Nephron (organoid): Measurements from ENCODE around the gene KIAA0319L.

Experiments used
- H3K27ac Mint-ChIP-seq, 3 experiments: 2 replicates each; pipeline ENCODE4 v1.8.0; 2020; ENCODE audit warnings: mixed read lengths in 3 of 3, mild to moderate bottlenecking in 2 of 3, moderate library complexity in 1 of 3
- H3K27me3 Mint-ChIP-seq: 2 replicates; pipeline ENCODE4 v1.8.0; 2021; ENCODE audit warnings: low read depth, mild to moderate bottlenecking, moderate library complexity, mixed read lengths
- H3K36me3 Mint-ChIP-seq: 2 replicates; pipeline ENCODE4 v1.8.0; 2020; ENCODE audit warnings: low read depth, mixed read lengths
- H3K4me1 Mint-ChIP-seq: 2 replicates; pipeline ENCODE4 v1.8.0; 2020; ENCODE audit warnings: mixed read lengths
- H3K4me3 Mint-ChIP-seq, 3 experiments: 2 replicates each; pipeline ENCODE4 v1.8.0; 2020; ENCODE audit warnings: mild to moderate bottlenecking in 3 of 3, mixed read lengths in 3 of 3, moderate library complexity in 2 of 3
- H3K9me3 Mint-ChIP-seq: 2 replicates; pipeline ENCODE4 v1.8.0; 2020; ENCODE audit warnings: mixed read lengths
- TF ChIP-seq, protein P1 (sequence below), 3 experiments: fragments of 200-600 bp; sonication (generic); IDR thresholded peaks; one replicate each; pipeline ENCODE4 v1.5.0; 2021; ENCODE audit warnings: antibody characterized with exemption in 3 of 3; ENCODE audit not compliant: unreplicated experiment in 3 of 3

Gene KIAA0319L

DNA sequence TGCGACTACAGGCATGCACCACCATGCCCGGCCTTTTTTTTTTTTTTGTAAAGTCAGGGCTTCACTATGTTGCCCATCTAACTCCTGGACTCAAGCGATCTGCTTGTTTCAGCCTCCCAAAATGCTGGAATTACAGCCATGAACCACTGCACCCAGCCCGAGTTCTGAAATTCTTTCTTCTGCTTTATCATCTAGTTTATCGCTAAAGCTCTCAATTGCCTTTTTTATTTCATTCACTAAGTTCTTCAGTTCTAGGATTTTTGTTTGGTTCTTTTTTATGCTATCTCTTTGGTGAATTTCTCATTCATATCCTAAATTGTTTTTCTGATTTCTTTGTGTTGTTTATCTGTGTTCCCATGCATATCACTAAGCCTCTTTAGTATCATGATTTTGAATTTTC is 27.0 kb downstream of the KIAA0319L start:
- peaks cover 42% of the 10 kb centered on the region for H3K9me3 Mint-ChIP-seq
- no peaks in the 10 kb centered on the region for H3K27me3 Mint-ChIP-seq
- TF ChIP-seq, protein P1, sequence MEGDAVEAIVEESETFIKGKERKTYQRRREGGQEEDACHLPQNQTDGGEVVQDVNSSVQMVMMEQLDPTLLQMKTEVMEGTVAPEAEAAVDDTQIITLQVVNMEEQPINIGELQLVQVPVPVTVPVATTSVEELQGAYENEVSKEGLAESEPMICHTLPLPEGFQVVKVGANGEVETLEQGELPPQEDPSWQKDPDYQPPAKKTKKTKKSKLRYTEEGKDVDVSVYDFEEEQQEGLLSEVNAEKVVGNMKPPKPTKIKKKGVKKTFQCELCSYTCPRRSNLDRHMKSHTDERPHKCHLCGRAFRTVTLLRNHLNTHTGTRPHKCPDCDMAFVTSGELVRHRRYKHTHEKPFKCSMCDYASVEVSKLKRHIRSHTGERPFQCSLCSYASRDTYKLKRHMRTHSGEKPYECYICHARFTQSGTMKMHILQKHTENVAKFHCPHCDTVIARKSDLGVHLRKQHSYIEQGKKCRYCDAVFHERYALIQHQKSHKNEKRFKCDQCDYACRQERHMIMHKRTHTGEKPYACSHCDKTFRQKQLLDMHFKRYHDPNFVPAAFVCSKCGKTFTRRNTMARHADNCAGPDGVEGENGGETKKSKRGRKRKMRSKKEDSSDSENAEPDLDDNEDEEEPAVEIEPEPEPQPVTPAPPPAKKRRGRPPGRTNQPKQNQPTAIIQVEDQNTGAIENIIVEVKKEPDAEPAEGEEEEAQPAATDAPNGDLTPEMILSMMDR (IDR thresholded peaks at IDR 0.05; ENCODE audit: unreplicated experiment in 3 of 3) = no peak
- no peak overlapping the region for H3K27ac Mint-ChIP-seq
- H3K36me3 Mint-ChIP-seq = peaks cover 85% of the 10 kb centered on the region
- no peak overlapping the region for H3K4me3 Mint-ChIP-seq
- H3K4me1 Mint-ChIP-seq = no peaks in the 10 kb centered on the region

- H3K27me3 Mint-ChIP-seq = no peaks in the 10 kb centered on the region
- no peak overlapping the region for H3K27ac Mint-ChIP-seq
- TF ChIP-seq, protein P1 (IDR thresholded peaks at IDR 0.05; ENCODE audit: unreplicated experiment in 3 of 3) = no peak
- peaks cover 63% of the 10 kb centered on the region for H3K36me3 Mint-ChIP-seq
- H3K9me3 Mint-ChIP-seq = peaks cover 33% of the 10 kb centered on the region
- no peak overlapping the region for H3K4me3 Mint-ChIP-seq
- H3K4me1 Mint-ChIP-seq = no peaks in the 10 kb centered on the region
Observed at GRCh38 chr1:35524106-35524505, 33.1 kb downstream of the KIAA0319L start.

- Mint-ChIP-seq H3K4me3 (no peak overlapping the region), H3K27me3 (no peaks in the 10 kb centered on the region), H3K27ac (no peak overlapping the region), H3K4me1 (no peaks in the 10 kb centered on the region), H3K9me3 (peaks cover 46% of the 10 kb centered on the region), H3K36me3 (peaks cover 67% of the 10 kb centered on the region)
- TF ChIP-seq, protein P1 (IDR thresholded peaks at IDR 0.05; ENCODE audit: unreplicated experiment in 3 of 3) = no peak
Observed at GRCh38 chr1:35519432-35519831, 37.8 kb downstream of the KIAA0319L start.

DNA sequence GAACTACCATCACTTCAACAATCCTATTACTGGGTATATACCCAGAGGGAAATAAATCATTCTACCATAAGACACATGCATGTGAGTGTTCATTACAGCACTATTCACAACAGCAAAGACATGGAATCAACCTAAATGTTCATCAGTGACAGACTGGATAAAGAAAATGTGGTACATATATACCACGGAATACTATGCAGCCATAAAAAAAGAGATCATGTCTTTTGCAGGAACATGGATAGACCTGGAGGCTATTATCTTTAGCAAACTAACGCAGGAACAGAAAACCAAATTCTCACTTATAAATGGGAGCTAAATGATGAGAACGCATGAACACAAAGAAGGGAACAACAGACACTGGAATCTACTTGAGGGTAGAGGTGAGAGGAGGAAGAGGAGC is 39.0 kb downstream of the KIAA0319L start:
- Mint-ChIP-seq H3K9me3 (peaks cover 50% of the 10 kb centered on the region), H3K27ac (no peak overlapping the region), H3K4me1 (no peaks in the 10 kb centered on the region), H3K4me3 (no peak overlapping the region), H3K27me3 (no peaks in the 10 kb centered on the region), H3K36me3 (peaks cover 66% of the 10 kb centered on the region)
- TF ChIP-seq, protein P1 (IDR thresholded peaks at IDR 0.05; ENCODE audit: unreplicated experiment in 3 of 3) = no peak

- H3K27me3 Mint-ChIP-seq = no peaks in the 10 kb centered on the region
- no peaks in the 10 kb centered on the region for H3K4me1 Mint-ChIP-seq
- H3K27ac Mint-ChIP-seq = no peak overlapping the region
- peaks cover 37% of the 10 kb centered on the region for H3K36me3 Mint-ChIP-seq
- TF ChIP-seq, protein P1 (IDR thresholded peaks at IDR 0.05; ENCODE audit: unreplicated experiment in 3 of 3) = no peak
- peaks cover 23% of the 10 kb centered on the region for H3K9me3 Mint-ChIP-seq
- no peak overlapping the region for H3K4me3 Mint-ChIP-seq
Observed at GRCh38 chr1:35511305-35511704, 45.9 kb downstream of the KIAA0319L start.

GRCh38 chr1:35509558-35509957 is 47.6 kb downstream of the KIAA0319L start:
- H3K4me3 Mint-ChIP-seq = no peak overlapping the region
- TF ChIP-seq, protein P1 (IDR thresholded peaks at IDR 0.05; ENCODE audit: unreplicated experiment in 3 of 3) = no peak
- no peak overlapping the region for H3K27ac Mint-ChIP-seq
- no peaks in the 10 kb centered on the region for H3K4me1 Mint-ChIP-seq
- H3K36me3 Mint-ChIP-seq = peaks cover 38% of the 10 kb centered on the region
- no peaks in the 10 kb centered on the region for H3K27me3 Mint-ChIP-seq
- peaks cover 7% of the 10 kb centered on the region for H3K9me3 Mint-ChIP-seq
